ENCODE results near the gene HBG1.

HBG1 gene

GRCh38 chr11:5225480-5225871 lies 24.2 kb downstream of the HBG1 start:
- DNase-seq (ENCODE audit: low read depth), result no peak

GRCh38 chr11:5224538-5225479 lies 24.8 kb downstream of the HBG1 start:
- DNase-seq (ENCODE audit: low read depth), result no peak

- DNase-seq (ENCODE audit: low read depth), result no peak
Measured at GRCh38 chr11:5223686-5224085, 26.0 kb downstream of the HBG1 start.

- DNase-seq (ENCODE audit: low read depth), result no peak
Measured at GRCh38 chr11:5223146-5223545, 26.5 kb downstream of the HBG1 start.

GRCh38 chr11:5210376-5210885 lies 39.2 kb downstream of the HBG1 start:
- no peak for DNase-seq (ENCODE audit: low read depth)

- DNase-seq (ENCODE audit: low read depth), result no peak
Measured at GRCh38 chr11:5204787-5205186, 44.9 kb downstream of the HBG1 start.

- DNase-seq (ENCODE audit: low read depth), result no peak
Measured at GRCh38 chr11:5203366-5203765, 46.3 kb downstream of the HBG1 start.

GRCh38 chr11:5200582-5200981 lies 49.1 kb downstream of the HBG1 start, which contains the start of gene OR51V1:
Gene OR51V1 (minus strand): TSS chr11:5200682. CDS start chr11:5200682, 0 bp downstream.
- DNase-seq (ENCODE audit: low read depth), result no peak

- DNase-seq (ENCODE audit: low read depth), result no peak
Measured at GRCh38 chr11:5198285-5198684, 51.4 kb downstream of the HBG1 start.

Measured in stimulated activated CD8-positive, alpha-beta memory T cell treated with anti-CD3 and anti-CD28 coated beads, Interleukin-15, amount 100 ng/mL, for 1 hour (primary cell).